OCI-LY1 (cell line): ENCODE data around the gene GABBR2.

Source experiments
- H2AFZ ChIP-seq: fragments of 200-600 bp; sonication (generic), shearing (Covaris generic); 2 replicates; pipeline ENCODE4 v1.6.0; 2014; ENCODE audit warnings: antibody characterized with exemption, mild to moderate bottlenecking, low read length
- H3F3A ChIP-seq: fragments of 200-600 bp; sonication (generic), shearing (Covaris generic); 2 replicates; pipeline ENCODE4 v1.6.0; 2014; ENCODE audit warnings: mild to moderate bottlenecking, antibody characterized with exemption, low read length, moderate library complexity; ENCODE audit not compliant: insufficient read depth
- H3K27ac ChIP-seq: fragments of 200-600 bp; sonication (generic); 2 replicates; pipeline ENCODE4 v1.5.1; 2014; ENCODE audit warnings: low read length, mixed run types, mild to moderate bottlenecking, low read depth; ENCODE audit not compliant: poor library complexity, severe bottlenecking
- H3K27me3 ChIP-seq: fragments of 200-600 bp; sonication (generic); 2 replicates; pipeline ENCODE4 v1.6.0; 2014; ENCODE audit warnings: antibody characterized with exemption, mild to moderate bottlenecking, low read length, moderate library complexity; ENCODE audit not compliant: insufficient read depth
- H3K36me3 ChIP-seq: fragments of 200-600 bp; sonication (generic); 2 replicates; pipeline ENCODE4 v1.6.1; 2014; ENCODE audit warnings: mild to moderate bottlenecking, antibody characterized with exemption, low read length, moderate library complexity, mixed read lengths; ENCODE audit not compliant: insufficient read depth
- H3K4me1 ChIP-seq: fragments of 200-600 bp; sonication (generic); 2 replicates; pipeline ENCODE4 v1.5.1; 2014; ENCODE audit warnings: mild to moderate bottlenecking, low read length, moderate library complexity; ENCODE audit not compliant: insufficient read depth, severe bottlenecking
- H3K4me2 ChIP-seq: fragments of 200-600 bp; sonication (generic), shearing (Covaris generic); 2 replicates; pipeline ENCODE4 v1.6.1; 2014; ENCODE audit warnings: low read length
- H3K4me3 ChIP-seq: fragments of 200-600 bp; sonication (generic); 2 replicates; pipeline ENCODE4 v1.5.1; 2014; ENCODE audit warnings: low read length, low read depth, mild to moderate bottlenecking, mixed read lengths; ENCODE audit not compliant: poor library complexity, severe bottlenecking
- H3K79me2 ChIP-seq: fragments of 200-600 bp; shearing (Covaris generic); 2 replicates; pipeline ENCODE4 v1.6.1; 2016; ENCODE audit warnings: mixed run types, low read length, mixed read lengths; ENCODE audit not compliant: insufficient read depth
- H3K9ac ChIP-seq: fragments of 200-600 bp; sonication (generic), shearing (Covaris generic); 2 replicates; pipeline ENCODE4 v1.6.1; 2014; ENCODE audit warnings: mild to moderate bottlenecking, low read length, mixed read lengths
- H3K9me2 ChIP-seq: fragments of 200-600 bp; sonication (generic), shearing (Covaris generic); 2 replicates; pipeline ENCODE4 v1.6.1; 2014; ENCODE audit warnings: low read depth, mild to moderate bottlenecking, low read length, mixed read lengths
- H3K9me3 ChIP-seq: fragments of 200-600 bp; shearing (Covaris generic); 2 replicates; pipeline ENCODE4 v1.6.1; 2014; ENCODE audit warnings: low read length, mixed read lengths
- H4K20me1 ChIP-seq: fragments of 200-600 bp; sonication (generic), shearing (Covaris generic); 2 replicates; pipeline ENCODE4 v1.6.0; 2016; ENCODE audit warnings: mild to moderate bottlenecking, low read length; ENCODE audit not compliant: insufficient read depth
- EZH2 ChIP-seq: fragments of 200-600 bp; sonication (generic), shearing (Covaris generic); IDR thresholded peaks from 2 replicates; pipeline ENCODE4 v1.8.0; 2017; ENCODE audit warnings: borderline replicate concordance, mixed run types, mild to moderate bottlenecking, antibody characterized with exemption, low read length, moderate library complexity, mixed read lengths
- TF ChIP-seq, protein P1 (sequence below): fragments of 200-600 bp; sonication (generic), shearing (Covaris generic); IDR thresholded peaks from 2 replicates; pipeline ENCODE4 v1.5.1; 2017; ENCODE audit warnings: mild to moderate bottlenecking, antibody characterized with exemption, low read length, moderate library complexity, mixed read lengths

The GABBR2 gene

DNA sequence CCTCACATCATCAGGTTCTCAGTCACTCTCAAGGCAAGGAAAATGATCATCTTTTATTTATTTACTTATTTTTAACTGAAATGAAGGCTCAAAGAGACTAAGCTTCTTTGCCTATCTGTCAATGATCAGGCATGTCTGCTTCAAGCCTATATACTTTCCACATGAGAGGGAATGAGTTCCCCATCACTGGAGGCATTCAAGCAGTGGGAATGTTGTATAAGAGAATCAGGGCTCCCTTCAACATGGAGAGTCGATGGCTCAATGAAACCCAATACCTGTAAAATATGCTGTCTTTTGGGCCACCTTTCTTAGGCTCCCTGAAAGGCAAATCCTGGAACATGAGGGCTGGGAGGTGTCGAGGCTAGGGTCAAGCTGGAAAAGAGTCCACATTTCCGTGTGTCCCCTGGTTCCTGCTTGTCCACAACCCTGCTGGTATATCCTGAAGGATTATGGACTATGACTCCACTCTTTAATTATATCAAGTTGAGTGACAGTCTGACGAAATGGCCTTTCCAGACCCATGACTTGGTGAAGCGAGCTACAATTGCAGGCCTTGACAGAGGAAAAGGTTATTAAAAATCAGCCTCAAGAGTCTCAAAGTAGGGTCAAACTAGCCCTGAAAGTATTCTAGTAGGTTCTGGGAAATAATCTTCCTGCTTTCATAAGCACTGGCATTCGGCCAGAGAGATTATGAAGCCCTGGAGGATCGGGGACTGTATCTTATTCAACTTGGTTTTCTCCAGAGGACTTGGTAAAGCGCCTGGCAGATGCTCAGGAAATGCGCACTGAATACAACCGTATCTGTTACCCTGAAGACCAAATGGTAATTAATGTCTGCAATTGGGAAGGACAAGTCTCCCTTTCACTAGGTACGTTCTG lies 307.4 kb downstream of the GABBR2 start:
- Histone ChIP-seq H4K20me1 (no peaks in the 10 kb centered on the region), H3K27ac (no peak overlapping the region), H3K79me2 (no peaks in the 10 kb centered on the region), H3K9ac (no peak overlapping the region), H3K36me3 (no peaks in the 10 kb centered on the region), H3K9me3 (no peaks in the 10 kb centered on the region), H3K9me2 (no peaks in the 10 kb centered on the region), H3K4me1 (no peaks in the 10 kb centered on the region), H3K4me3 (no peak overlapping the region), H3K27me3 (no peaks in the 10 kb centered on the region), H3K4me2 (no peak overlapping the region), H2AFZ (no peak overlapping the region), H3F3A (no peaks in the 10 kb centered on the region)
- TF ChIP-seq, protein P1, sequence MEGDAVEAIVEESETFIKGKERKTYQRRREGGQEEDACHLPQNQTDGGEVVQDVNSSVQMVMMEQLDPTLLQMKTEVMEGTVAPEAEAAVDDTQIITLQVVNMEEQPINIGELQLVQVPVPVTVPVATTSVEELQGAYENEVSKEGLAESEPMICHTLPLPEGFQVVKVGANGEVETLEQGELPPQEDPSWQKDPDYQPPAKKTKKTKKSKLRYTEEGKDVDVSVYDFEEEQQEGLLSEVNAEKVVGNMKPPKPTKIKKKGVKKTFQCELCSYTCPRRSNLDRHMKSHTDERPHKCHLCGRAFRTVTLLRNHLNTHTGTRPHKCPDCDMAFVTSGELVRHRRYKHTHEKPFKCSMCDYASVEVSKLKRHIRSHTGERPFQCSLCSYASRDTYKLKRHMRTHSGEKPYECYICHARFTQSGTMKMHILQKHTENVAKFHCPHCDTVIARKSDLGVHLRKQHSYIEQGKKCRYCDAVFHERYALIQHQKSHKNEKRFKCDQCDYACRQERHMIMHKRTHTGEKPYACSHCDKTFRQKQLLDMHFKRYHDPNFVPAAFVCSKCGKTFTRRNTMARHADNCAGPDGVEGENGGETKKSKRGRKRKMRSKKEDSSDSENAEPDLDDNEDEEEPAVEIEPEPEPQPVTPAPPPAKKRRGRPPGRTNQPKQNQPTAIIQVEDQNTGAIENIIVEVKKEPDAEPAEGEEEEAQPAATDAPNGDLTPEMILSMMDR: no peak
- TF ChIP-seq EZH2: no peak

DNA sequence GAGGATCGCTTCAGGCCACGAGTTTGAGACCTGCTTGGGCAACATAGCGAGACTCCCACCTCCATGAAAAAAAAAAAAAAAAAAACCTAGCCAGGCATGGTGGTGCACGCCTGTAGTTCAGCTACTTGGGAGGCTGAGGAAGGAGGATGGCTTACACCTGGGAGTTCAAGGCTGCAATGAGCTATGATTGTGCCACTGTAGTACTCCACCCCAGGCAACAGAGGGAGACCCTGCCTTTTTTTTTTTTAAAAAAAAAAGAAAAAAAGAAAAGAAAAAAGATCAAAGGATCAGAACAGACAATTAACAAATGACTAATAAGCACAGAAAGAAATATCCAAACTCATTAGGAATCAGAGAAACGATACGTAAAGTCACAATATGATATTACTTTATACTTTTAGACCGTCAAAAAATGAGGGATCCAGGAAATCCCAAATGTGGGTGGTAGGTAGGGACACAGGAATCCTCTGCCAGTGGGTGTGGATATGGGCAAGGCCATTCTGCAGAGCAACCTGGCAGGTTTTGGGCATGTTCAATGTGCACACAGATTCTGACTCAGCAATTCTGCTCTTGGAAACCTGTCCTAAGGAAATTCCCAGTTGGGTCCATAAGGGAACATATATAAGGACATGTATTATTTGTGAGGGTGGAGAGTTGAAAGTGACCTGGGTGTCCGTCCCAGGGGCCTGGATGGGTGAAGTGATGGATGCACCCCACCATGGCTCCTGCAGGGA lies 308.6 kb downstream of the GABBR2 start:
- H3K27me3 ChIP-seq: no peaks in the 10 kb centered on the region
- H3K79me2 ChIP-seq: no peaks in the 10 kb centered on the region
- H3K4me1 ChIP-seq: no peaks in the 10 kb centered on the region
- H3K9me2 ChIP-seq: no peaks in the 10 kb centered on the region
- no peak overlapping the region for H2AFZ ChIP-seq
- no peaks in the 10 kb centered on the region for H3K36me3 ChIP-seq
- H3K4me3 ChIP-seq: no peak overlapping the region
- no peaks in the 10 kb centered on the region for H3K9me3 ChIP-seq
- no peak overlapping the region for H3K9ac ChIP-seq
- no peak overlapping the region for H3K27ac ChIP-seq
- H3F3A ChIP-seq: no peaks in the 10 kb centered on the region
- H4K20me1 ChIP-seq: no peaks in the 10 kb centered on the region
- TF ChIP-seq, protein P1: no peak
- TF ChIP-seq EZH2: no peak
- no peak overlapping the region for H3K4me2 ChIP-seq

DNA sequence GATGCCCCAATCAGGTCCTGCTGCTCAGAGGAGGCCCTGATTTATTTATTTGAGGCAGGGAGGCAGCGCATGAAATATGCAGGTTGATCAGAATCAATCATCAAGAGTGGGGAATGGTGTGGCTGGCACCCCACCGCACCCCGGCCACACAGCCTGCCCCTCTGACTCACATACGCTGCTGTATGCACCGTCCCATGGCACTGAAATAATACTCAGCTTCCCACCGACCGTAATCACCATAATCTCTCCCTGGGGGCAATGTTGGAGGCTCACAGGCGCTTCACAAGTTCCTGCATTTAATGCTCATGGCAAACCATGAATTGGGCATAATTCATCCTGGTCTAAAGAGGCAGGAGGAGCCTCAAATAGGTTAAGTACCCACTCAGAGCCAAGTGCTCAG lies 312.1 kb downstream of the GABBR2 start:
- Histone ChIP-seq H3K27ac (no peak overlapping the region), H3K36me3 (no peaks in the 10 kb centered on the region), H4K20me1 (no peaks in the 10 kb centered on the region), H3K4me2 (no peak overlapping the region), H3K9me2 (no peaks in the 10 kb centered on the region), H3K79me2 (no peaks in the 10 kb centered on the region), H3K4me1 (no peaks in the 10 kb centered on the region), H2AFZ (no peak overlapping the region), H3K27me3 (no peaks in the 10 kb centered on the region), H3F3A (no peaks in the 10 kb centered on the region), H3K4me3 (no peak overlapping the region), H3K9ac (no peak overlapping the region), H3K9me3 (no peaks in the 10 kb centered on the region; the same call in 1 of the 2 replicates)
- TF ChIP-seq, protein P1: no peak
- no peak for TF ChIP-seq EZH2
